Hepatocyte (in vitro differentiated cells): Measurements from ENCODE around the gene HOXD12.

Experiments used
- CTCF ChIP-seq: fragments of 200-600 bp; sonication (generic); IDR thresholded peaks from 2 replicates; pipeline ENCODE4 v1.5.1; 2016; ENCODE audit warnings: antibody characterized with exemption, mild to moderate bottlenecking; ENCODE audit not compliant: poor library complexity
- EZH2 ChIP-seq: fragments of 200-600 bp; sonication (generic); IDR thresholded peaks from 2 replicates; pipeline ENCODE4 v1.6.1; 2016; ENCODE audit warnings: antibody characterized with exemption, mild to moderate bottlenecking, borderline replicate concordance
- EZH2phosphoT487 ChIP-seq: fragments of 200-600 bp; sonication (generic); IDR thresholded peaks from one replicate; pipeline ENCODE4 v1.6.1; 2018; ENCODE audit warnings: antibody characterized with exemption, mild to moderate bottlenecking, low read depth, moderate library complexity; ENCODE audit not compliant: unreplicated experiment, severe bottlenecking

GRCh38 chr2:176084611-176085119, 14.9 kb upstream of the HOXD12 start:
- TF ChIP-seq EZH2phosphoT487 (peak; percentile 68), CTCF (no peak), EZH2 (peak; percentile 80)
